ENCODE results near the gene SH3YL1. TPM values are rescaled to one million over a fixed set of nuclear protein-coding genes. Genes with fewer than 3 reads are reported as not detected.

Gene SH3YL1
- total RNA-seq, 1 experiment from 2014 or later: 28.4 TPM

DNA sequence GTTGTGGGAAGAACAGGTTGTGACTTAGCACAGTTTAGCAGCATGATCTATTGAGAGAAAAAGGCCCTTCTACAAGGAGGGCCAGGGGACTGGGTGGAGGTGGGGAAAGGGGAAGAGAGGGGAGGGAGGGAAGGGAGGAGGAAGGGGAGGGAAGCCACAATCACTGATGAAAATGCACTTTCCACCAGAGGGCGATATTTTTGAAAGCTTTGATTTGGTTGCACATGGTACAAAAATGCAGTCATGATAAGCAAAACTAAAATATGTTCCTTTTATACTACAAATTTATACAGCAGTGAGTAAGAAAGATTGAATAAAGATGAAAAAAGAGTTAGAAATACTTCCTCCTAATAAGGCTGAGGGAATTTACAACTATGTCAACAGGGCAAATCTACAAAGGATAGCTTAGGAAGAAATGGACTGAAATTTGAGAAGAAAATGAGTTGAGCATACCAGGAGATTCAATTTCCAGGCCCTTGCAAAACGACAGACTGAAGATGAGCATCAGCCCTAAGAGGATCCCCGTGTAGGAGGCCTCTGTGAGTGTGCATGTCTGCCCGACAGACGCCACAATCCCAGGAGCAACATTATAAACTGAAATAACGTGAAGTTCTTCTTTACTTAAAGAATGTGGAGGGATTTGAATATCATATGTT lies 17.2 kb downstream of the SH3YL1 start:
- no peaks in the 10 kb centered on the region for H3K27me3 ChIP-seq (ENCODE audit: control insufficient read depth, insufficient read depth, low read length)
- POLR2A ChIA-PET: no interaction called here
- no peaks in the 10 kb centered on the region for H3K4me1 ChIP-seq (ENCODE audit: control insufficient read depth, insufficient read depth, low read length)
- H3K27ac ChIP-seq (ENCODE audit: low read length): no peak overlapping the region
- H3K9me3 ChIP-seq (ENCODE audit: control insufficient read depth, insufficient read depth, low read depth, low read length): 0 out of 2 replicates have a peak, but pooled peaks cover 6% of the 10 kb centered on the region
- no peak overlapping the region for H3K4me3 ChIP-seq (ENCODE audit: low read depth in 2 of 2, low read length in 2 of 2)
- peak; percentile 7 for DNase-seq (ENCODE audit: low read depth, low spot score)
- peak; percentile 74; the same call in 1 of the 2 replicates for ATAC-seq
- H3K36me3 ChIP-seq (ENCODE audit: control insufficient read depth, insufficient read depth, low read length): no peaks in the 10 kb centered on the region
- in situ Hi-C loops (cut with HindIII; ENCODE audit: low pct_unique_long_range_greater_than_20kb, low sequenced_read_pairs) (no loop called here), intact Hi-C loops (cut with micrococcal nuclease; ENCODE audit: unreplicated experiment) (loop anchor here (5.0 kb wide), 1 partner anchor 46 kb away; no protein-coding TSS in a partner anchor)
- BruUV-seq (replicated peaks): no TSS peak
- peak; percentile 74 for TF ChIP-seq CTCF (IDR thresholded peaks at IDR 0.05)
- TF ChIP-seq SIN3A (IDR thresholded peaks at IDR 0.05; ENCODE audit: borderline replicate concordance, insufficient read depth, low read depth, low read length): no peak
- CTCF ChIA-PET: no interaction called here

- POLR2A ChIA-PET: no interaction called here
- H3K4me3 ChIP-seq (ENCODE audit: low read depth in 2 of 2, low read length in 2 of 2): no peak overlapping the region
- 0 out of 2 replicates have a peak, but pooled peaks cover 6% of the 10 kb centered on the region for H3K9me3 ChIP-seq (ENCODE audit: control insufficient read depth, insufficient read depth, low read depth, low read length)
- TF ChIP-seq TCF7L2 (IDR thresholded peaks at IDR 0.05; ENCODE audit: low read depth, low read length) (no peak), SIN3A (IDR thresholded peaks at IDR 0.05; ENCODE audit: borderline replicate concordance, insufficient read depth, low read depth, low read length) (no peak), CTCF (IDR thresholded peaks at IDR 0.05) (no peak), POLR2AphosphoS5 (IDR thresholded peaks at IDR 0.05; ENCODE audit: low read depth, low read length) (no peak)
- TF ChIP-seq, protein P1, sequence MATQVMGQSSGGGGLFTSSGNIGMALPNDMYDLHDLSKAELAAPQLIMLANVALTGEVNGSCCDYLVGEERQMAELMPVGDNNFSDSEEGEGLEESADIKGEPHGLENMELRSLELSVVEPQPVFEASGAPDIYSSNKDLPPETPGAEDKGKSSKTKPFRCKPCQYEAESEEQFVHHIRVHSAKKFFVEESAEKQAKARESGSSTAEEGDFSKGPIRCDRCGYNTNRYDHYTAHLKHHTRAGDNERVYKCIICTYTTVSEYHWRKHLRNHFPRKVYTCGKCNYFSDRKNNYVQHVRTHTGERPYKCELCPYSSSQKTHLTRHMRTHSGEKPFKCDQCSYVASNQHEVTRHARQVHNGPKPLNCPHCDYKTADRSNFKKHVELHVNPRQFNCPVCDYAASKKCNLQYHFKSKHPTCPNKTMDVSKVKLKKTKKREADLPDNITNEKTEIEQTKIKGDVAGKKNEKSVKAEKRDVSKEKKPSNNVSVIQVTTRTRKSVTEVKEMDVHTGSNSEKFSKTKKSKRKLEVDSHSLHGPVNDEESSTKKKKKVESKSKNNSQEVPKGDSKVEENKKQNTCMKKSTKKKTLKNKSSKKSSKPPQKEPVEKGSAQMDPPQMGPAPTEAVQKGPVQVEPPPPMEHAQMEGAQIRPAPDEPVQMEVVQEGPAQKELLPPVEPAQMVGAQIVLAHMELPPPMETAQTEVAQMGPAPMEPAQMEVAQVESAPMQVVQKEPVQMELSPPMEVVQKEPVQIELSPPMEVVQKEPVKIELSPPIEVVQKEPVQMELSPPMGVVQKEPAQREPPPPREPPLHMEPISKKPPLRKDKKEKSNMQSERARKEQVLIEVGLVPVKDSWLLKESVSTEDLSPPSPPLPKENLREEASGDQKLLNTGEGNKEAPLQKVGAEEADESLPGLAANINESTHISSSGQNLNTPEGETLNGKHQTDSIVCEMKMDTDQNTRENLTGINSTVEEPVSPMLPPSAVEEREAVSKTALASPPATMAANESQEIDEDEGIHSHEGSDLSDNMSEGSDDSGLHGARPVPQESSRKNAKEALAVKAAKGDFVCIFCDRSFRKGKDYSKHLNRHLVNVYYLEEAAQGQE (IDR thresholded peaks at IDR 0.05; ENCODE audit: insufficient read depth in 1 of 2, low read depth in 2 of 2, low read length in 1 of 2): no peak
- H3K27me3 ChIP-seq (ENCODE audit: control insufficient read depth, insufficient read depth, low read length): no peaks in the 10 kb centered on the region
- no peaks in the 10 kb centered on the region for H3K4me1 ChIP-seq (ENCODE audit: control insufficient read depth, insufficient read depth, low read length)
- no peaks in the 10 kb centered on the region for H3K36me3 ChIP-seq (ENCODE audit: control insufficient read depth, insufficient read depth, low read length)
- DNase-seq (ENCODE audit: low read depth, low spot score): no peak
- no peak overlapping the region for H3K27ac ChIP-seq (ENCODE audit: low read length)
- no TSS peak for BruUV-seq (replicated peaks)
- in situ Hi-C loops (cut with HindIII; ENCODE audit: low pct_unique_long_range_greater_than_20kb, low sequenced_read_pairs): no loop called here
- no peak for ATAC-seq
- intact Hi-C loops (cut with micrococcal nuclease; ENCODE audit: unreplicated experiment): no loop called here
- CTCF ChIA-PET: interaction anchor here (0.7 kb wide), 1 partner anchor 16 kb away, joined by 10 read pairs; no protein-coding TSS in a partner anchor
Measured at GRCh38 chr2:244547-244946, 19.3 kb downstream of the SH3YL1 start.

All from Panc1 (cell line).